ENCODE data around the gene MTHFS.

DNA sequence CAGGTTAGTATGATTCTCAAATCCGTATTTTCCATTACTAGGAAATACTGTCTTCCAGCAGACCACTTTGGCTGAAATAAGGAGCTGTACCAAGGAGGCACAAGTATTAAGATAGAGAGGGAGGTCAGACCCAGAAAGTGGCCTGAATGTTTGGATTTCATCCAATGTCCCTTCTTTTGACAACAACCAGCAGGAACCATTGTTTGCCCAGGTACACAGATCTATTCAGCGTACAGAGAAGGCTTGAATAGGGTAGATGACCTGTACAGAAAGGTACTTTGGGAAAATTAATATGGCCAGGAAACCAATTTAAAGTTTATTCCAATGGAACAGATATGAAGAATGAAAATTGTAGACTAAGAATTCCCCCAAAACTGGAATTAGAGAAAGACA, 12.6 kb downstream of the MTHFS start:
- no peak for TF ChIP-seq CTCF (IDR thresholded peaks at IDR 0.05)
- no peak for TF ChIP-seq POLR2A (IDR thresholded peaks at IDR 0.05)
